ENCODE data around the gene VAV3. TPM values are rescaled to one million over a fixed set of nuclear protein-coding genes. Genes with fewer than 3 reads are reported as not detected.
"Not testable (repeated sequence)": the region's sequence is repeated elsewhere in the genome, so short reads cannot be mapped to it uniquely, and the experiment has no call there.

Gene VAV3
- total RNA-seq, 1 experiment from 2014 or later, result 3.7 TPM

DNA sequence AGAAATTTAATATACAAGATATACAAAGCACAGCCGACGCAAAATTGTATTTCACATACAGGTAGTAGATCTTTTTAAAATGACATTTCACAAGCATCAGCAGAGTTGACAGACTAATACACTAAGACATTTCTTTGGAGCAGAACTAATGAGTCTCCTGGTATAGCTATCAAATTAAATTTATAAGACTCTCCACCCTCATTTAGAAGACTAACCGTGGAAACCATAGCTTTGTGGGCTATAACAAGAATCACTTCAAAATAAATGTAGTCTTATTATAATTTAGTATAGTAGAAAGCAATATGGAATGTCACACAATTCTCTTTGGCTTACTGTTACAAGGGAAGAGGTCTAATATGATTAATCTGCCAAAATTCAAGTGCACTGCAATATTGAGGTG lies 204.9 kb downstream of the VAV3 start:
- no peak for DNase-seq (ENCODE audit: low read depth)

DNA sequence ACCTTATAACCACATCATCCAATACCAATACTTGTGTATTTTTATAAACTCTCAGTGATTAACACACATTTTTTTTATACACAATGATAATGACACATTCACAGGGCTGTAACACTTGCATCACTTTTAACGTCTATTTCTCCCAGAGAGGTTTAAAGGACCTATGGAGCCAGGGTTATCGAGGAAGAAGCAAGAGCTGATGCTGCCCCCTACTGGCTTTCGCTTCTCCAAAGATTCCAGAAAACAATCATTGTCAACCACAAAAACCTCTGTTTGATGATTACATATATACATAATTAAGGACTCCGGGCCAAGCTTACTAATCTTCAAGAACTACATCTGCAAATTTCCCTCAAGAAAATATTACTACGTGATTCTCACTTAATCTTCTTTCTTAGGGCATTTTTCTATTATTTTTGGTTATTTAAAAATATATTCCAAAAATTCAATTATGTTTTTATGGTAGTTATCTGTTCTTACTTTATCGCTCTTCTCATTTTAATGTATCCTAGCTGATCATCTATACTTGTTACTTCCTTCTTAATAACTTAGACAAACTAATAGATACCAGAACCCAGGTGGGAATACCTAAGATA lies 214.5 kb downstream of the VAV3 start:
- DNase-seq (ENCODE audit: low read depth), result peak; percentile 78

DNA sequence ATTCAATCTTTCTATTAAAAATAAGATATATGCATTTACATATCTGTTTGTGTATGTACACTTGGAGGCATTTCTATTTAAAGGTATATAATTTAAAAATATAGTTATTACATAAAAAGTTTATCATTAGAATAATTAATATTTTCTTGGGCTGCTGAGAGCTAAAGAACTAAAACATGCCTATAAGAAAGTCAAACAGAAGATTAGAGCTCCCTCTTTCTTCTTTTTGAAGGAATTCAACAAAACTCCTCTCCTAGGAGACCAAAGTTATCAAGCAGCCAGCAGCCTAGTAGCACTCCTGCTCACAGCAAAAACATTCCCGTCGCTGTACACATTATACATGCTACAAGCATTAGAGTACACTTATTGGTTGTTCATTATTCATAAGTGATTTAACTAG lies 216.4 kb downstream of the VAV3 start:
- peak; percentile 41 for DNase-seq (ENCODE audit: low read depth)

DNA sequence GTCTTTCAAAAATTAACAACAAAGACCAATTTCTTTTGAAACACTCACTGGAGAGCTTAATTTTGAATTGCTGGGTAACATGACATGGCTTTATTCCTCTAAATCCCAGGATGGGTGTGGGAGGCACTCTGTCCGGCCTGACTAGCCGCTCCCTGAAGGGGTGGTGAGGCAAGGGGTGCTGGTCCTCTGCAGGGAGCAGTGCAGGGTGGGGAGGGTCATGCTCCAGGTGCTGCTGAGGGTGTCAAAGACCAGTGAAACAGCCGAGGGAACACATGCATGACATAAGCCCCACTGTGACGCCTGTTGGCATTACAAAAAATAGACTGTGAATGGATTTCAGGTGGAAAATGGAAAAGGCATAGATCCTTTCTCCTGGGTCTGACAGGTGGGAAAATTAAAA lies 223.7 kb downstream of the VAV3 start:
- no peak for DNase-seq (ENCODE audit: low read depth)

DNA sequence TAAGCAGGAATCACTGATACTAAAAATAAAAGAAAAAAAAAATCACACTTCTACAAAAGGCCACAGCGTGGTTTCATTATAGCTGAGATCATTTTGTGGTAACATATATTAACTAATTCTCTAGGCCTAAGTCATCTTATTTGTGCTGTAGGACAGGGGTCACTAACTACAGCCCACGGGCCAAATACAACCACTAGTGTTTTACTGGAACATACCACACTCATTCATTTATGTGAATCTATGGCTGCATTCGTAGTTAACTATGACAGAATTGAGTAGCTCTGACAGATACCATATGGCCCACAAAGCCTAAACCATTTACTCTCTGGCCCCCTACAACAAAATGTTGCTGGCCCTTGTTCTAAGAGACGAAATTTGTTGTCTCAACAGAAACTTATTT lies 224.4 kb downstream of the VAV3 start:
- DNase-seq (ENCODE audit: low read depth), result no peak

DNA sequence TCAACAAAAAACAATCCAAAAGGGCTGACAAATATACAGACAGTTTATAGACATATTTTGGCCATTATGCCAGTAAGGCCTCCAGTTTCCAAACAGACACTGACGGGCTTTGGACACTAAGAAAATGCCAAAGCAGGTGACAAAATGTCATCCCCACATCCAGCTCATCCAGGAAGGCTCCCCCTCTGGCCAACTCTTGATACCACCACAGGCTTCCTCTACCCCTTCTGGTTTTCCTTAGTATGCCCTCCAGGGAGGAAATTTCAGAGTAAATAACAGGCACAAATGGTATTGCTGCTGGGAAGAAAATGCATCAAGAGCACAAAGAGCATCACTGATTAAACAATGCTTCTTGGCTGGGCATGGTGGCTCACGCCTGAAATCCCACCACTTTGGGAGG lies 225.3 kb downstream of the VAV3 start:
- DNase-seq (ENCODE audit: low read depth), result no peak

DNA sequence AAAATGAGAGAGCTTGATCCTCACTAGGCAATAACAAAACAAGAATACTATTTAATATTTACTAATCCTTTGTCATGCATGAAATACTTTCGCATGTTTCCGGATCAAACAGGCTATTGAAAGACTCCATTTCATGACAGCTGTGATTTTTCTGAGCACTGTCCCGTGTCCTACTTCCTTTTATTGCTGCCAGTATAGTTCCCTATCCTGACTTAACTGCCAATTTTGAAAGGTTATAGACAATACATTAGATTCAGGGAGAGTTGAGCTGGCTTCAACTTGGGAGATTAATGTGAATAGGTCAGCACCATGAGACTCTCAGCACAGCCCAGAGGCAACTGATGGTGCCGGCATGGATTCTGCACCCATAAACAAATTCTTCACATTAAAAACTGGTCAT lies 225.8 kb downstream of the VAV3 start:
- DNase-seq (ENCODE audit: low read depth), result no peak

DNA sequence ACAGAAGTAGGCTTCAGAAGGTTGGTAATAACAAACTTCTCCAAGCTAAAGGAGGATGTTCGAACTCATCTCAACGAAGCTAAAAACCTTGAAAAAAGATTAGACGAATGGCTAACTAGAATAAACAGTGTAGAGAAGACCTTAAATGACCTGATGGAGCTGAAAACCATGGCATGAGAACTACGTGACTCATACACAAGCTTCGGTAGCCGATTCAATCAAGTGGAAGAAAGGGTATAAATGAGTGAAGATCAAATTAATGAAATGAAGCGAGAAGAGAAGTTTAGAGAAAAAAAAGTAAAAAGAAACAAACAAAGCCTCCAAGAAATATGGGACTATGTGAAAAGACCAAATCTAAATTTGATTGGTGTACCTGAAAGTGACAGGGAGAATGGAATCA lies 231.6 kb downstream of the VAV3 start:
- not testable (repeated sequence) for DNase-seq (ENCODE audit: low read depth)

DNA sequence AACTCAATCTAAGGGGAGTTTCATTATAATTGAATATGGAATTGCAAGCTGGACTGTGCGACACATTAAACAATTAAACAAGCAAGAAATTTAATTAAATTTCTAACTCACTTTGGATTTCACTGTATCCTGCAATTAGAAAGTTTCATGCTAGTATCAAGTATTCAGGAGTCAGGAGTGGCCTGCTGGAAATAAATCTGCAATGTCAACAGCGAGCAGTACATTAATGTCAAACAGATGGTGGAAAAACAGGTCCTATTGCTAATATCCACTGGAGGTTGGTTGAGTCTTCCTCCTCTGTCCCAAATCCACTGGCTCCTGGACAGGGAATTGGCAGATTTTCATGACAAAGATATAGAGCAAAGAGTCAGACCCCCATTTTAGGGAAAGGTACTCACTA lies 237.1 kb downstream of the VAV3 start:
- no peak for DNase-seq (ENCODE audit: low read depth)

DNA sequence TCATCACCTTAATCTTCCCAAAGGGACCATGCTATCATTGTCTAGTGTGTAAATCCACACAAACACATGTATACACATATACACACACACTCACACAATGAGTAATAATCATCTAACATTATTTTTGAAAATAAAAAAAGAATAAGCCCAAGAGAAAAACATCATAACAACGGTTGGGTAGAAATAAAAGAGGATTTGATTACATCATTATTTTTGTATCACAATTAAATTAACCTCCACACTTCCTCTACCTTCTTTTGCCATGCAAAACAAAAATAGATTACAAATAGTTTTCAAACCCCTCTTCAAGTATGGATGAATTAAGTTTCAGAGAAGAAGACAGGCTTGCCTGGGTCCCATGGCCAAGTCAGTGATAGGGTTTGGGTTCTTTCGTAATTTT lies 238.1 kb downstream of the VAV3 start:
- DNase-seq (ENCODE audit: low read depth), result no peak

DNA sequence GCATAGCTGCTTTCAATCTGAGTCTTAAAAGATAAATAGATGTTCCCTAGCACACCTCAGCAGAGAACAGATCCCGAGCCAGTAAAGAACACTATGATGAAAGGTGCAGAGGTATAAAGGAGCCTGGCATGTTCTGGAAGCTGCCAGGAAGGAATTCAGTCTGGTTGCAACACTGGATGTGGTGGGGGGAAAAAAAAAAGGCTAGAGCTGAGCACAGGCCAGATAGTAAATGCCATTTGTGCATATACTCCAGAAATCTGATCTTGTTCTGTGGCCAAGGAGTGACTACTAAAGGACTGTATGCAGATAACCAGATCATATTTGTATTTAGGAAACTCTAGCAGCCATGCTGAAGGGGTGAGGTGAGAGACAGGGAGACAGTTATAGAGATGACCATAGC lies 240.3 kb downstream of the VAV3 start:
- peak; percentile 36 for DNase-seq (ENCODE audit: low read depth)

DNA sequence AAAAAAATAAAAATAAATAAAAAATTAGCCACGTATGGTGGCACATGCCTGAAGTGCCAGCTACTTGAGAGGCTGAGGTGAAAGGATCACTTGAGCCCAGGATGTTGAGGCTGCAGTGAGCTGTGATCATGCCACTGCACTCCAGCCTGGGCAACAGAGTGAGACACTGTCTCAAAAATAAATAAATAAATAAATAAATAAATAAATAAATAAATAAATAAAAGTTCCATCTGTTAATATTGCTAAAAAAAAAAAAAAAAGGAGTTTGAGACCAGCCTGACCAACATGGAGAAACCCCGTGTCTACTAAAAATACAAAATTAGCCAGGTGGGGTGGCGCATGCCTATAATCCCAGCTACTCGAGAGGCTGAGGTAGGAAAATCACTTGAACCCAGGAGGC lies 244.8 kb downstream of the VAV3 start:
- DNase-seq (ENCODE audit: low read depth), result not testable (repeated sequence)

DNA sequence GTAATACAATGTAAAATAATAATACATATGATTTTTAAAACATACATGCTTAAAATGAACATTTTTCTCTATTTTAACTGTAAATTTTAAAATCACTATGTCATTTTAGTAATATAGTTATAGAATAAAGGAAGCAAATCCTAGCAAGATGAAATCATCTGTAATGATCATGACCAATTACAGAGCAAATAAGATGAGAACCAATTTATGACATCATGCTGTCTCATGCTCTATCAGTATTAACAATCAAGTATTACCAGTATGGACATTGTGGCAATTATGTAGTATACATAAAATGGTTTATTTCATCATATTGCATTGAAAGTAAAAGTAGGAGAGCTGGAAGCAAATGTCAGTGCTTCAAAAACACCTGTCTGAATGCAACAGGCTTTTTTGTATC lies 255.0 kb downstream of the VAV3 start:
- DNase-seq (ENCODE audit: low read depth), result no peak

DNA sequence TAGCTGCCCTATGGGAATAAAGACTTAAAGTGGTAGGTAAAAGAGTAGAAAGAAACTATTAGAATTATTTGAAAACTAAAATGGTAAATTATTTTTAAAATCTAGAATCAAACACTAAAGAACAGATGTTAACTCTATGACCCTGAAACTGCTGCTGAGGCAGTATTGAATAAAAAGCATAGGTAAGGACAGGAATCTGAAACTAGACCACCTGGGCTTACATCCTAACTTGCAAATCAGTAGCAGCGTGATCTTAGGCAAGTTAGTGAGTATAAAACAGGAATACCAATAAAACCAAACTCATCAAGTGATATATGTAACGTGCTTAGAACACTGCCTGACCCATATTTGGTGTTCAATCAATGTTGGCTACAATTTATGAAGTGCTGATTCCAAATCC lies 257.9 kb downstream of the VAV3 start:
- no peak for DNase-seq (ENCODE audit: low read depth)

DNA sequence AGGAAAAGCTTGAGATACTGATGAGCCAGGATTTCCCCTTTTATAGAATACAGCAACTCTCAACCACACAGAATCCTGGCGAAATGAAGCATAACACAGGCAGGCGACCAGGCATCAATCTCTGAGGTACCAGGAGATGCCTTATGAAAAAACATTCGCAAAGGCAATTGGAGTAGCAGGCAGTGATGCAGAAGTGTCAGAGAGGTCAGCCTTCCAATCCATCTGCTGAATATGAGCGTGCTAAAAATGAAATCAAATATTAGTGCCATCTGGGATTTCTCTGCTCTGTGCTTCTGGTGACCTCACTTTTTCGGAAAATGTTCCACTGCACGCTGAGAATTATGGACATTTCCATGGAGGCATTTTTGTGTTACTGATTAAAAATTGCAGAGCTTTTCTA lies 258.8 kb downstream of the VAV3 start:
- no peak for DNase-seq (ENCODE audit: low read depth)

DNA sequence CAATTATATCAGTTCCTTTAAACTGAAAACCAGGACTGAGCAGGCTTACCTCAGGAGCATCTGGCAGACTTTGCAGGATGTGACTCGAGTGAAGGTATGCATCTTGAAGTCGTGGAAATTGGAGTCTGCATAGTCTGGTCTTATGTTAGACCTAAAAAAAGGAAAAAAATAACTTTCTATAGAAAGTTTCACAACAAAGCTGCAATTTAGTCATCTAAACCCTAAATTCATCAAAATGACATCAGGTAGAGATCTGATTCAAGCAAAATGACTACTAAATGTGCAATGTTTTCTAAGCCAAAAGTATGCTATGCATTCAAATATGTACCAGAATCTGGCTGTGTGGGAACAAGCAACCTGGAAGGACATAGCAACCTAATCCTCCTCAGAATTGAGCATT lies 260.1 kb downstream of the VAV3 start:
- peak; percentile 79 for DNase-seq (ENCODE audit: low read depth)

DNA sequence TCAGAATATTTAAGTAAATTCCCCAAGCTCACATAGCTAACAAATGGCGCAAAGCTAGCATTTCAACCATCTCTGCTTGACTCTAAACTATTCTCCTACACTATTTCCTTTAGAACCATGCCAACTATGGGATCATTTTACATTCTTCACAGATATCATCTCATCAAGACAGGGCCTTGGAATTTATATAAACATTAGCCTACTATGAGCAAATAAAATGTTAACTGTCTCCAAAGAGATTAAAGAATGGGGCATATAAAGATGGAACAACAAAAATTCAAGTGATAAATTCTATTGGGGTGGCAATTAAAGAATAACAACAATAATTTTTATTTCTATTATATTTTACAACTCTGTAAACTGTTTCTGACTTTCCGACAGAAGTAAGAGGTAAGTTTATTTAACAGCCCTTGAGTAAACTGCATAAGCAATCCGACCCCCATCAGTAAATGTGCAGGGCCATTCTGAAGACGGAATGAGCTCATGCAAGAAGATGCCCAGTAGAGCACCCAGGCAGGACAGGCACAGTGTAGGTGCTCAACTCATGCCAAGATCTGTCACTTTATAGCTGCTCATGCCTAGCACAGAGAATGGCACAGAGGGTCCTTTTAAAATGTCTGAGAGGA lies 261.9 kb downstream of the VAV3 start:
- DNase-seq (ENCODE audit: low read depth), result no peak

DNA sequence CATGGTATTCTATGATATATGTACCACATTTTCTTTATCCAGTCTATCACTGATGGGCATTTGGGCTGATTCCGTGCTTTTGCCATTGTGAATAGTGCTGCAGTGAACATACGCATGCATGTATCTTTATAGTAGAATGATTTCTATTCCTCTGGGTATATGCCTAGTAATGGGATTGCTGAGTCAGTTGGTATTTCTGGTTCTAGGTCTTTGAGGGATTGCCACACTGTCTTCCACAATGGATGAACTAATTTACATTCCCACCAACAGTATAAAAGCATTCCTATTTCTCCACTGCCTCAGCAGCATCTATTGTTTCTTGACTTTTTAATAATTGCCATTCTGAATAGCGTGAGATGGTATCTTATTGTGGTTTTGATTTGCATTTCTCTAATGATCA lies 264.3 kb downstream of the VAV3 start:
- not testable (repeated sequence) for DNase-seq (ENCODE audit: low read depth)

DNA sequence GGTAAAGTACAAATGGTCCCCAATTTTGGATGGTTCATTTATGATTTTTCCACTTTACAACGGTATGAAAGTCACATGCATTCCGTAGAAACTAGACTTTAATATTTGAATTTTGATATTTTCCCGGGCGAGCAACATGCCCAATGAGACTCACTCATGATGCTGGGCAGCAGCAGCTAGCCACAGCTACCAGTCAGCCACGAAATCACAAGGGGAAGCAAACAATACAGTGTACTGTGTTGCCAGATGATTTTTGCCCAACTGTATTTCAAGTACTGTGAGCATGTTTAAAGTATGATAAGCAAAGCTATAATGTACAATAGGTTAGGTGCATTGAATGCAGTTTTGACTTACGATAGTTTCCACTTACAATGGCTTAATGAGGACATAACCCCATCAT lies 266.8 kb downstream of the VAV3 start:
- no peak for DNase-seq (ENCODE audit: low read depth)

DNA sequence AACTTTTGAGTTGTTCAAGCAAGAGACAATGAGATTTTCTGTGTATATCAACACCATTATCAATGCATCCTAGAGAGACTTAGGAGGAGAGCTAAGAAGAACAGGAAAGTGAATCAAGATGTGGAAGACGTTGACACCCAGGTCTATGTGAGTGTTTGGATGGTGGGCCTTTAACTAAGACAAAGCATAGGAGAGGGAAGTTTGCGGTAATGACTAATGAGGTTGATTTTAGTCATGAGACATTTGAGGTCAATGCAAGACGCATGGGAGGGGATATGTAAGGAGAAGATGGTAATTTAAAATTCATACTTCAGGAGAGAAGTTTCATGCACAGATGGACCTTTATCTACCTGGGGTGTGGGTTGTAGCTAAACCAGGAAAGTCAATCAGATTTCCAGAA lies 269.6 kb downstream of the VAV3 start:
- peak; percentile 96 for DNase-seq (ENCODE audit: low read depth)

DNA sequence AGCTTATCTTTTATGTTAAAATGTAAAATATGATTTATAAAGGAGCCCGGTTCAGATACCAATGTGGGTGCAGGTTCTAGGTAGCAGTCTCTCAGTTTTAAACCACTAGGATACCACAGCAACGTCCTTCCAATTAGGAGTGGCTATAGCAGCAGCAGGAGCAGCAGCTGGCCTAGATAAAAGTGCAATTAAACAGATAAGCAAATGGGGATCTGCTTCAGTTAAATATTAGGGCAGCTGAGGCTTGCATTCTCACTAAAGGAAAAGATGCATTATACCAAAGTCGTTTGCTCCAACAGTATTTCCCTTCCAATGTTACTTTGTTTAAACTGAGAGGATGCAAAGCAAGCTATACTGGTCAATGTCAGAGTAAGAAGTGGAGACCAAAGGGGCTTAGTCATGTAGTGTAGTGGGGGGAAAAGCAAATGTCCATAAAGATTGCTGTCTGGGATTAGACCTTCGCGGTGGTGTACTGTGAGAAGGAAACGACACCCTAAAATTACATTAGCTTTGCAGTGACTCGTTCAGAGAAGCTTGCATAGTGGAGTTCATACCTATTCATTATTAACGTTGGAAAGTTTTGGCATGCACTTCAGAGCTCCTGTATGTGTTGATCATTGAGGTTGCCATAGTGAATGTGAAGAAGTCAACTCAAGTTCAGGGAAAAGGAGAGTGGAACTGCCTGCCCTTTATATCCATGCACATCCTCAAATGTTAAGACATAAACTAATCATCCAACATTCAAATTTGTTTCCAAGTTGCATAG lies 272.2 kb downstream of the VAV3 start:
- peak; percentile 59 for DNase-seq (ENCODE audit: low read depth)

DNA sequence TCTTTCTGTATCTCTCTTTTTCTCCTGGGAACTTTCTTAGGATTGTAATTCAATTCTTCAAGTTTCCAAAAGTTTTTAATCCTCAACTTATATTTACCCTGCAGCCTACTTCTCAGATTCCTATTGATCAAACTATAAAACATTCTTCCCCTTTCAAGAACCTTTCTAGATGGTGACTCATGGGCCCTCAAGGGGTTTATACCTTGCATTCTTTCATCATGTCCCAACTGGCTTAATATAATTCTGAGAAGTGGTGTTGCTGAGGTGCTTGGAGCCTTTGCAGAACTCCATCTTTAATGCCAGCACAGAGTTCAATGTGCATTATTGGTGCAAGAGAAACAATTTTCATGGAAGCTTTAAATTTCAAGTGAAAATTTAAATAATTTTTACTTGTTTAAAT lies 273.4 kb downstream of the VAV3 start:
- DNase-seq (ENCODE audit: low read depth), result peak; percentile 43

DNA sequence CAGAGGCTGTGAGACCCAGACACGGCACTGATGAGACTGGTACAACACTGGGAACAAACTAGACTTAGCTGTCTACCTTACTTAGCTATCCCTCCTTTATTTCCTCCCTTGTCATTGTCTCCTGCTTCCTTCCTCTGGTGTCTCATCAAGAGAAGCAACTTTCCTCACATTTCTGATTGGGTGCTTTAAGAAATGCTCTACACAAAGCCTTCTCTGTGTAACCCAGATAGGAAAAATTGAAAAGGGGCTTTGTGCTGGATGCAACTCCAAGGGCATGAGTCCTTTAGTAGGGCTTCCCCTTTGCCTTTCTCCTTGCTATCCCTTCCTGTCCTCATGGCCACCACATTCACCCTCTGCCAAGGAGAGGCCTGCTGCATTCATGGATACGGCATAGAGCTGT lies 274.5 kb downstream of the VAV3 start:
- no peak for DNase-seq (ENCODE audit: low read depth)

Data from HT1080 (cell line).